Mesodermal cell (in vitro differentiated cells): ENCODE data around the gene RPTOR.

ENCODE experiments used
- H3K27ac ChIP-seq: 2 replicates; pipeline ENCODE4 v1.7.0; 2013; ENCODE audit warnings: mild to moderate bottlenecking, low read depth, low read length, moderate library complexity; ENCODE audit not compliant: severe bottlenecking
- H3K36me3 ChIP-seq: 2 replicates; pipeline ENCODE4 v1.7.1; 2013; ENCODE audit warnings: mild to moderate bottlenecking, low read length, moderate library complexity; ENCODE audit not compliant: control insufficient read depth, insufficient read depth
- H3K4me1 ChIP-seq: one replicate; pipeline ENCODE4 v1.7.1; 2013; ENCODE audit warnings: mild to moderate bottlenecking, low read length; ENCODE audit not compliant: insufficient read depth, control insufficient read depth, poor library complexity, severe bottlenecking
- H3K4me3 ChIP-seq: 2 replicates; pipeline ENCODE4 v1.7.0; 2013; ENCODE audit warnings: low read length, control low read depth, mild to moderate bottlenecking; ENCODE audit not compliant: insufficient read depth, poor library complexity, severe bottlenecking; ENCODE audit errors: extremely low read depth
- H3K9me3 ChIP-seq: 2 replicates; pipeline ENCODE4 v1.7.1; 2013; ENCODE audit warnings: mild to moderate bottlenecking, low read length, moderate library complexity; ENCODE audit not compliant: control insufficient read depth
- WGBS, 2 experiments: methylation state at CpG; one replicate each; pipeline ENCODE4 v1.1.5; 2013; ENCODE audit warnings: missing lambda C conversion rate in 2 of 2; ENCODE audit not compliant: insufficient coverage in 2 of 2; 5-methylcytosine and 5-hydroxymethylcytosine counted together

Gene RPTOR

DNA sequence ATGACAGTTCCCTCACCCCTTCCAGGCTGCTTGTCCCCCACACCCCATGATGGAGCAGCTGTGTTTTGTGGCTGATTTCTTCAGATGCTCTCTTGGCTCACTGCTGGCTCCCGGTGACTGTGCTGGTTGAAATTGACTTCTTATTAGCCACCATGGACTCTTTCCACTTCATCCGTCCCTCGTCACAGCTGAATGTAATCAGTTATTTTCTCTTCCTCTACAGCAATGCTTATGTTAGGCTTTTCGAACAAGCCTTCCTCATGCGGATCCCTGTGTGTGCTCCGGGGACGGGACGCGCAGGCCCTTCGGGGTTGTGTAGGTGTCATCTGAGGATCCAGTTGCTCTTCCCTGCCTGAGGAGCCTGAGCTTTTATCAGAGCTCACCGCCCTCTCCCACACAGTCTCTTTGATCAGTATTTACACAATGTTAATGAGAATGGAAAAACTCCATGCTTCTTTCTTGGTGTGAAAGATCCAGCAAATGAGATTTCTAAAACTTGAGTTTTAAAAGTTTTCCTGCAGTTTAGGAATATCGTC is 87.5 kb downstream of the RPTOR start:
- 50 to 80% methylated on average over 3 to 7 of the region's 12 CpGs for WGBS, 2 experiments
- Histone ChIP-seq H3K36me3 (peaks cover 6% of the 10 kb centered on the region), H3K4me1 (no peaks in the 10 kb centered on the region), H3K9me3 (no peaks in the 10 kb centered on the region), H3K4me3 (no peak overlapping the region), H3K27ac (no peak overlapping the region)

DNA sequence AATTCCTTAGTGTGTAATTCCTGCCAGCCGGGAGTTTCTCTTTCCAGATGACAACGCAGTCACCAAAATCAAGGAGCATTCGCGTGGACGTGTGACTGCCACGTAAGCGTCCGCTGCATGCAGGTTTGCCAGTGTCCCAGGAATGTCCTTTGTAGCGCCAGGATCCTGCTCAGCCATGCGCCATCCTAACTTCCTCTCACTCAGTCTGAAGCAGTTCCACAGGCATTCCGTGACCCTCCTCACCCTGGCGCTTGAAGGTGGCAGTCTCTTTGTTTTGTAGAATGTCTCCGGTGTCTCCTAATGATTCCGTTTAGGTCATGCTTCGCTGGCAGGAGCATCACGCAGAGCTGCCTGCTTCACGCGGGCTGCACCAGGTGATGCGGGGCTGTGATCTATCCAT is 88.6 kb downstream of the RPTOR start:
- Histone ChIP-seq H3K36me3 (peaks cover 6% of the 10 kb centered on the region), H3K27ac (no peak overlapping the region), H3K4me1 (no peaks in the 10 kb centered on the region), H3K4me3 (no peak overlapping the region), H3K9me3 (no peaks in the 10 kb centered on the region)
- WGBS, 2 experiments: 92 to 95% methylated on average over 18 to 19 of the region's 19 CpGs

DNA sequence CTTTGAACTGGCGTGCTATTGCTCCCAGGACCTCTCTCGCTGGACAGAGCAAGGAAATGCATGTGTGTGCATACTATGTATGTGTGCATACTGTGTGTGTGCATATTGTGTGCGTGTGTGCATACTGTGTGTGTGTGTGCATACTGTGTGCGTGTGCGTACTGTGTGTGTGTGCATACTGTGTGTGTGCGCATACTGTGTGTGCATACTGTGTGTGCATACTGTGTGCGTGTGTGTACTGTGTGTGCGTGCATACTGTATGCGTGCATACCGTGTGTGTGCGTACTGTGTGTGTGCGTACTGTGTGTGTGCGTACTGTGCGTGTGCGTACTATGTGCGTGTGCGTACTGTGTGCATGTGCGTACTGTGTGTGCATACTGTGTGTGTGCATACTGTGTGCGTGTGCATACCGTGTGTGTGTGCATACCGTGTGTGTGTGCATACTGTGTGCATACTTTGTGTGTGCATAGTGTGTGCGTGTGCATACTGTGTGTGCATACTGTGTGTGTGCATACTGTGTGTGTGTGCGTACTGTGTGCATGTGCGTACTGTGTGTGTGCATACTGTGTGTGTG is 89.4 kb downstream of the RPTOR start:
- H3K27ac ChIP-seq: no peak overlapping the region
- H3K4me1 ChIP-seq: no peaks in the 10 kb centered on the region
- WGBS, 2 experiments: 92 to 96% methylated on average over 10 to 24 of the region's 24 CpGs
- peaks cover 6% of the 10 kb centered on the region for H3K36me3 ChIP-seq
- no peak overlapping the region for H3K4me3 ChIP-seq
- H3K9me3 ChIP-seq: no peaks in the 10 kb centered on the region

DNA sequence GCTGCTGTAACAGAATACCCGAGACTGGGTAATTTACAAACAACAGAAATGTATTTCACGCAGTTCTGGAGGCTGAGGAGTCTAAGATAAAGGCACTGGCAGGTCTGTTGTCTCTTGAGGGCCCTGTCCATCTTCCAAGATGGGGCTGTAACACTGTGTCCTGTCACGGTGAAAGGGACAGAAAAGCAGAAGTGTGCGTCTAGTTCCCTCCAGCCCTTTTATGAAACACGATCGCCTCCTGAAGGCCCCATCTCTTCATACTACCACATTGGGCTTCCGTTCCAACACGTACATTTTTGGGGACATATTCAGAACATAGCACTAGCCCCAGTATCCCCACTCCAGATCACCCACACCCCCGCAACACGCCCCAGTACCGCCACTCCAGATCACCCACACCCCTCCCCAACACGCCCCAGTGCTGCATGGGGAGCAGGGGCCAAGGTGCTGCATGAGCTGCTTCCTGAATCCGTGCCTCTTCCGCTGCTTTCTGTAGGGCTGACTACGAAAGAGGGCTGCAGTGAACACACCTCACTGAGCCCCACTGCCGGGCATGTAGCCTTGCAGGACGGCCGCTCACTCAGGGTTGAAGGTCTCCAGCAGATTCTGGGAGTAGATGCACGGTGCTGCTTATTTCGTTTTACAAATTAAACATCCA is 91.9 kb downstream of the RPTOR start:
- Histone ChIP-seq H3K4me3 (no peak overlapping the region), H3K9me3 (no peaks in the 10 kb centered on the region), H3K36me3 (peaks cover 6% of the 10 kb centered on the region), H3K27ac (no peak overlapping the region), H3K4me1 (no peaks in the 10 kb centered on the region)
- WGBS, 2 experiments: 94% methylated on average over 12 to 14 of the region's 20 CpGs

DNA sequence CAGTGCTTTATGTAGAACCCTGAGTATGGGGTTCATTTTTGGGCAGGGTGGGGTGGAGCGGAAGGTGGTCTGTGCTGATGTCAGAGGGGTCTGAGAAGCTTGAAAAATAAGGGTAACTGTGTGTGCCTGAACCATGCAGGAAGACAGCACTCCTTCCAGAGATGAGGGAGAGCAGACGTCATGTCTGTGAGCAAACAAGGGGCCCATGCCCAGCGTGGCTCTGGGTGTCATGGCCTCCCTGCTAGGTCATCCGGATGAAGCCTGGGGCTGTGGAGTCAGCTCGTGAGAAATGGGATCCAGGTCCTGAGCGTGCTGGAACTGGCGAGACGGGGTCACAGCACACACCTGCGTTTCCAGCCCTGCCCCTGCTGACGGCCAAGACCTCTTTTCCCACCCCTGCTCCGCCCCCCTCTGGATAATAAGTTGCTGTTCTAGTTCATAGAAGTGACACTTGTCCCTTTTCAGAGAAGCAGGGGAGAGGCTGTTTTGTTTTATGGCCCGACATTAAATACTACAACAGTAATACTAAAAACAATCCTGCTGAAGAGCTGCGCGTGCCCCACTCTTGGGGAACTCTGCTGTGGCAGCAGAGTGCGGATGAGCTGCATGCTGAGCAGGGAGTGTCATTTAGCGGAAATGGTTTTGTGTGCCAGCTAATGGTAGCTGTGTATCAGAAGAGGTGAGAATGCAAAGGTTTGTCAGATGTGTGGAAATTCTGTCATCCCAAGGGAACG is 92.6 kb downstream of the RPTOR start:
- no peak overlapping the region for H3K4me3 ChIP-seq
- H3K27ac ChIP-seq: no peak overlapping the region
- peaks cover 6% of the 10 kb centered on the region for H3K36me3 ChIP-seq
- H3K4me1 ChIP-seq: no peaks in the 10 kb centered on the region
- H3K9me3 ChIP-seq: no peaks in the 10 kb centered on the region
- WGBS, 2 experiments: 89 to 91% methylated on average over 14 to 15 of the region's 17 CpGs

DNA sequence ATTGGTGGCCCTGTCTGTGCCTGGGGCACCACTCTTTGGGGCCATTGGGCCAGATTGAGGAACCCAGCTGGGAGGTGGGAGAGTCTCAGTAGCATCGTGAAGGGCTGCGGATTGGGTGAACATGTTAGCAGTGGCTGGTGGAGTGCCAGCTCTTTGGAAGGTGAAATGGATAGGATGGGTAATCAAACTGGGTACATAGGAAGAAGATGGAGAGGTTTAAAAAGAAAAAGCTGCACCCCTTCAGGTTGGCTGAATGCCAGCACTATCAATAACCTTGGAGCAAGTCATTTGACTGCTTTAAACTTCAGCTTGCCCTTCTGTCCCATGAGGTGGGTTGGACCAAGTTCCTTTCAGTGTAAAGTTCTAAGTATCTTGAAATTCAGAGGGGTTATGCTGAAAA is 95.0 kb downstream of the RPTOR start:
- Histone ChIP-seq H3K27ac (no peak overlapping the region), H3K4me1 (no peaks in the 10 kb centered on the region), H3K4me3 (no peak overlapping the region), H3K9me3 (no peaks in the 10 kb centered on the region), H3K36me3 (peaks cover 7% of the 10 kb centered on the region)
- WGBS, 2 experiments: 93 to 100% methylated on average over 2 of the region's 2 CpGs

DNA sequence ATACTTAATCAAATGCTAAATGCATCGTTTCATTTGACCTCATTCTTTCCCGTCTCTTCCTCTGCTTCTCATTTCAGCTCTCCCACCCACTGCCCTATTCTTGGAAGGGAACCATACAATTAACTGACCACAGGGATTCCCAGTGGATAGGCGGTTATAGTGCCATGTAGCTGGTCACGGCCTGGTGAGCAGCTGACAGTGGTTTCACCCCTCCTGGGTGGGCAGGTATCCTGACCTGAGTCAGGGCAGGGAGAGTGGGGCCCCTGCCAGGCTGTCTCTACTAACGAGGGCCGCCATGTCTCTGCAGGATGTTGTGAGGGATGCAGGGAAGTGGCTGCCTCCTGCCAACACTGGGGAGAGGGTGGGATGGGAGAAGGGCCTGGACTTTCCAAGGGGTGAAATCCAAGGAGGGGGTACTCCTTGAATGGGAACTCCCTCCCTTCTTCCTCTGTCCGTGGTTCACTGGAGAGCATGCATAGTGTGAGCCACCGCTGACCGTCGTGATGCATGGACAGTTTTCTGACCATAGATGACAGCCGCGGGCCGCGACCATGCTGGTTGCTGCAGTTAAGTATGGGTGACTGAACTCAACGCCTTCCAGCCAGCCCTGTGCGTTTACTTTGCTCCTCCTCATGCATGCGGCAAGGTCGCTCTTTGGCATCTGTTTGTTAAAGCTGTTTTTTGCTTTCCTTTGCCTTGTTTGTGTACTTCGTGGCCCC is 95.9 kb downstream of the RPTOR start:
- Histone ChIP-seq H3K9me3 (no peaks in the 10 kb centered on the region), H3K4me1 (no peaks in the 10 kb centered on the region), H3K36me3 (peaks cover 7% of the 10 kb centered on the region), H3K27ac (no peak overlapping the region), H3K4me3 (no peak overlapping the region)
- 97% methylated on average over 13 to 16 of the region's 19 CpGs for WGBS, 2 experiments

DNA sequence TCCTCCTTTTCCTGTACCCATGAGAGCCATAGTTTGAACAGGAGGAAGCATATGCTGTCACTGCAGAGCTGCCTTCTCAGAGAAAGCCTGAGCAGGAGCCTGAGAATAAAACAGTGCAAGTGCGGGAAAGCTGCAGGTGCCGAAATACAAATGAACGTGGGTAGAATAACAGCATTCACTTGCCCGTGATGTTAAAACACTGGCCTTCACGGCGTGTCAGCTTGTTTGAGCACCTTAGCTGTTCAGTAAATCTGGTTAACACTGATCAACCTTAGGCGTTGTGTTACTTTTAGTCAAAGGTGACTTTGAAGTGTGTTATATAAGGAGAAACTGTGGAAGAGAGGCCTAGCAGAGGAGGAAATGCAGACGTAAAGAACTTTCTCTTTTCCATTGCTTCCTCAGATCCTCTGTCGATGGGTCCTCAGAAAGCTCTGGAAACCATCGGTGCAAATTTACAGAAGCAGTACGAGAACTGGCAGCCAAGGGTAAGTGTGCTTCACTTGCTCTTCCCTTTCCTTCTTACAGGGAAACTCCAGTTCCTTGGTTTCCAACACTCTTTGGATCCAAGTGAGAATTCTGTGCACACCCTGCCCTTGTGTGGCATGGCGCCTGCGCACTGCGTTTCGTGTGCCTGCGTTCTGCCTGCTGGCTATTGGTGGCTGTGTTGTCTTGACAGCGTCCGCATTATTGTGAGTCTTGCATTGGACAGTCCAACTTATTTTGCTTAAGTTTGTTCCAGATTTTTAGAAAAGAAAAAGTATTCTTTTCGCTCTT is 98.9 kb downstream of the RPTOR start:
- peaks cover 2% of the 10 kb centered on the region for H3K4me1 ChIP-seq
- no peak overlapping the region for H3K4me3 ChIP-seq
- 95 to 98% methylated on average over 17 to 18 of the region's 19 CpGs for WGBS, 2 experiments
- H3K27ac ChIP-seq: no peak overlapping the region
- no peaks in the 10 kb centered on the region for H3K9me3 ChIP-seq
- peaks cover 7% of the 10 kb centered on the region for H3K36me3 ChIP-seq

DNA sequence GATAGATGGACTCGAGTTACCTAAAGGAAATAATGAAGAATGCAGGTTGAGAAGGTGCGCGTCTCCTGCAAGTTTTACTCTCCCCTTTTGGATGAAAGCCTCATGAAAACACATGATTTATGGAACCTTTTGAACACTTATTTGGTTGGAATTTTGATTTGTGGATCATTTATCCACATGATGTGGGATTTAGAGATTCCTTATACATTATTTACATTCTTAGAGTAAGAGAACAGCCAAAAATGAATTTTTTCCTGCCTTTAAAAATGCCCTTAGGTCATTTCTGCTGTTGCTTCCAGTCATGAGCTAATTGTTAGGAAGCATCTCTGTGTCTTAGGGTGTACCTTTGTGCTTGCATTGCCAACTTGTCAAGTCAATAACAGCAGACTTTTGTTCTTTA is 99.9 kb downstream of the RPTOR start:
- no peak overlapping the region for H3K27ac ChIP-seq
- H3K9me3 ChIP-seq: no peaks in the 10 kb centered on the region
- peaks cover 12% of the 10 kb centered on the region for H3K4me1 ChIP-seq
- 89 to 100% methylated on average over 1 of the region's 3 CpGs for WGBS, 2 experiments
- peaks cover 7% of the 10 kb centered on the region for H3K36me3 ChIP-seq
- H3K4me3 ChIP-seq: no peak overlapping the region

DNA sequence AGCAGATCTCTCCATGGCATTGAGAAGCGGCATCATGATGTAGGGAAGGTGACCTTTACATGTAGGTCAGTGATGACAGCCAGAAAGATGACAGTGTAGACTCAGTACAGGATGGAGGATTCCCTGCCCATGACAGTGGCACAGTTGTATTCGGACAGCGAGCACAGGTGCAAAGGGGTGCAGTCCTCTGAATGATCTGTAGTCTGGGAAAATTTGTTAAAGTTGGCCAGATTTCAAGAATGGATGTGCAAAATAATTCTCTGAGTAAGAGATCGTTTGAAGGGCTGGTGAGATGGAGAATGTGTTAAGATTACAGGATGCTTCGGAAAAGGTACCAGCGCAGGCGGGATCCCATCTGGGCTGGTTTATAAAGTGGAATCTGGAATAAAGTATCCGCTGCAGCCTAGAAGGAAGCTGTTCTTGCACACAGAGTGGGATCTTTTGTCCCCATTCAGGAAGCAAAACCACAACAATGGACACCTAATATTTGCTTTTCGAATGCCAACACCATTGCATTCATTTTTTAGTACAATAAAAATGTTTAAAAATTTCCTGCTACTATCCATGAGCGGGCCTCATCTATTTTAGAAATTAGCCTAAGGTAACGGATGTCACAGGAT is 101.2 kb downstream of the RPTOR start:
- no peak overlapping the region for H3K4me3 ChIP-seq
- 94 to 98% methylated on average over 9 to 10 of the region's 11 CpGs for WGBS, 2 experiments
- H3K27ac ChIP-seq: no peak overlapping the region
- H3K9me3 ChIP-seq: no peaks in the 10 kb centered on the region
- H3K36me3 ChIP-seq: peaks cover 7% of the 10 kb centered on the region
- H3K4me1 ChIP-seq: peaks cover 23% of the 10 kb centered on the region
